GM18517 (cell line): Measurements from ENCODE around the gene SCARF2.
"Not testable (repeated sequence)": the region's sequence is repeated elsewhere in the genome, so short reads cannot be mapped to it uniquely, and the experiment has no call there.

Experiments used
- ATAC-seq: cut with Tn5 transposase; IDR thresholded peaks from one replicate; pipeline ENCODE4 v1.9.1; 2021; ENCODE audit warnings: mild to moderate bottlenecking, moderate library complexity; ENCODE audit not compliant: unreplicated experiment

SCARF2 gene

DNA sequence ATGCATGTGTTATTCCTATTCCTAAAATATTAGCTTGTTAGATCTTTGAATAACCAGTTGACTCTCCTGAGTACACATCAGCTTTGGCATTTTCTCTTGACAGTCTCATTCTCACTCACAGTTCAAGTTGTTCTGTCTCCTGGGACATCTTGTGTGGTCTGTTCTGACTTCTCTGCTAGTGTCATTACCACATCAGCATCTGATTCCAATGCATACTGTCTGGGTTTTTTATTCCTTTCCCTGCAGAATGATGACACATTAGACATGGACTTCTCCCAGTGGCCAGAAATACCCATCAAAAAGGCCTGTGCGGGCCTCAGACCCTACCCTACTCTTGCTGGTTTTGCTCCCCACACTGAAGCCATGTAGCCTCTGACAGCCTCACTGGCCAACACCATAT, 41.0 kb downstream of the SCARF2 start:
- no peak for ATAC-seq

GRCh38 chr22:20395907-20396287, 41.7 kb downstream of the SCARF2 start:
- ATAC-seq: no peak

DNA sequence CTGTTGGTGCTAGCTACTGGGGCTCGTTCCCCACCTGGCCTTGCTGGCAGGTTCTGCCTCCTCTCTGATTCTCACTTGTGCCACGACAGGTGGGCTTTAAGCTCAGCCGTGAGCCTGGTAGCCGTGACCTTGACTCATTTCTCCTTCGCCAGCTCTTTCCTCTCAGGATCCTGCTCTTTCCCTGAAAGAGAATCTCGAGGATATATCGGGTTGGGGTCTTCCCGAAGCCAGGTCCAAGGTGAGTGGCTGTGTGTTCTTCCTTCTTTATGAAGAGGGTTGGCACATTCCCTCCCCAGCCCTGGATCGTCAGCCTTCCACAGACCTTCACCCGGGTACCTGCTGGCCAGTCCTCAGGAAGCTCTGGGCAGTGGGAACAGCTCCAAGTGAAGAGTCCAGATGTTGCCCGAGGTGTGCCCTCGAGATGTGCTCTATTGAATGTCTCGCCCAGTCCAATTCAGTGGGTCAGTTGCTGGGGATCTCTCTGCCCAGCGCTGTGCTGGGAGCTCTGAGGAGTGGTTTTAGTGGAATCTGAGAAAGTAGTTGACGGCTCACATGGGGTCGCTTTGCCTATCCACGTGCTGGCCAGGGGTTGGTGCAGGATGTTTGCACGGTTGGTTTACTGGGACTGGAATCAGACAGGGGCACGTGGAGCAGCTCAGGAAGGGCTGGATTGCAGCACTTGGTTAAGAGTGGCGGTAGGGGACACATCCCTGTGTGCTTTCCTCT, 42.3 kb downstream of the SCARF2 start:
- ATAC-seq: no peak

- ATAC-seq: no peak
Observed at GRCh38 chr22:20393705-20394476, 43.7 kb downstream of the SCARF2 start, which contains the start of gene ZNF74. ZNF74 (plus strand) TSS chr22:20394151; CDS start chr22:20394629, 478 bp downstream.

DNA sequence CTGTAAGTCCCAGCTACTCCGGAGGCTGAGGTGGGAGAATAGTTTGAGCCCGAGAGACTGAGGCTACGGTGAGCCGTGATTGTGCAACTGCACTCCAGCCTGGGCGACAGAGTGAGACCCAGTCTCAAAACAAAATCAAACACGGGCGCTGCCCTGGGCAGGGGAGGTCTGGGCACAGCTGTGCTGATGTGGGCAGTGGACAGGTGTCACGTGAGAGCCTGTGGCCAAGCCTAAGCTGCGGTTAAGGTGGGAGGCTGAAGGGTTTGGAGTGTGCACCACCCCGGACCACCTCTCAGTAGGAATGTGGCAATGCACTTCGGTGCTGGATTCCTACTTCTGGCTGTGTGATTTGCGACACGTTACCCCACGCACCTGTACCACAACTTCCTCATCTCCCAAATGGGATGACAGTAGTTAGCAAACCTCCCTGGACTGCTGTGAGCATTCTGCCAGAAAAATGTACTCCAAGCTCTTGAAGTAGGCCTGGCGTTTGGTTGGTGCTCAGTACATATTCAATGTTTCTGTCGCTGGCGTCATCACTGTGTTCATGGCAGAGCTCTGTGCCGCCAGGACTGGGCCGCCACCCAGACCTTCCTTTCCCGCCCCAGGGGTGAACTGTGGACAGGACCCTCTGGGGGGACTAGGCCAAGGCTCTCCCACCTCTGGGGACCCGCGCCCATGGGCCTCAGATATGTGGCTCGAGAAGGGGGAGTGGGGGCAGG, 44.5 kb downstream of the SCARF2 start:
- ATAC-seq: no peak

GRCh38 chr22:20392365-20392881, 45.2 kb downstream of the SCARF2 start:
- not testable (repeated sequence) for ATAC-seq

- ATAC-seq: no peak
Observed at GRCh38 chr22:20391222-20391621, 46.4 kb downstream of the SCARF2 start.

GRCh38 chr22:20390394-20390907, 47.2 kb downstream of the SCARF2 start:
- ATAC-seq: no peak

GRCh38 chr22:20389288-20389687, 48.3 kb downstream of the SCARF2 start:
- no peak for ATAC-seq

DNA sequence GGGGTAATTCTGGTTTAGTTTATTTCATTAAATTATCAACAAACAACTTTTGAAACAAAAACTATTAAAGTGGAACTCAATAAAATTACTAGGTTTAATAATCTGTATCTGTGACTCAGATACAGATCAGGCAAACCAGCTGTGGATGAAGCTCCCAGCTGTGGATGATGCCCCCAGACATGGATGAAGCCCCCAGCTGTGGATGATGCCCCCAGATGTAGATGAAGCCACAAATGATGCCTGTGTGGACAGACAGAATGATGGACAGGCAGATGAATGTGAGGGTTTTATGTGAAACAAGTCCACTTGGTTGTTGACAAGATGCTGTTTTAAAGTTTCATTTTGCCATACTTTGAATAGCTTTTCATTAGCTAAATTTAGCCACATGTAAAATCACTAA, 49.4 kb downstream of the SCARF2 start:
- ATAC-seq: no peak

DNA sequence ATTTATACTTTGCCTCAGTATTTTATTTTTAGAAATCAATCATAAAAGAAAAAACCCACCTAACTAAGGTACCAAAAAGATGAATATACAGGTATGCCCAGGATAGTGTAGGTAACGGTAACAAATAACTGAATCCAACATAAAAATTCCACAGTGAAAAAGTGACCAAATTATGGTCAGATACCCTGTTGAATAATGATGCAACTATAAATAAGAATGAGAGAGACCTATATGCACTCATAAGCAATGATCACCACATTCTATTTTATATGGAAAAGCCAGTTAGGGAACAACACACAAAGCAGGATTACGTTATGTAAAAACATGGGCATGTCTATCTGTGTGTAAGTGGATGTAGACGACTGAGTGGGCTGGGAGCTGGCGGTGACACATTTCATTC, 50.7 kb downstream of the SCARF2 start:
- no peak for ATAC-seq

DNA sequence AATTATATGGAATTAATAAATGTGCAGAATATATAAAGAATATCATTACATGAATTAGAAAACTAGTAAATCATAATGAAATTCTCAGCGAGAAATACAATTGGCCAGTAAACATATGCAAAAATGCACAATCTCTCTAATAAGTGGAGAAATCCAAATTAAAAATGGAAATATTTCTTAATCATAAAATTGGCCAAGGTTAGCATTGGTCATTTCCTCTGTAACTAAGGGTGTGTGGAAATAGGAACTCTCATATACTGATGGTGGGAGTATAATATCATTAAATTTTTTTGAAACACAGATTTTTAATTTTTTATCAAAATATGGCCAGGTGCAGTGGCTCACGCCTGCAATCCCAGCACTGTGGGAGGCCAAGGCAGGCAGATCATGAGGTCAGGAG, 51.3 kb downstream of the SCARF2 start:
- ATAC-seq: no peak

DNA sequence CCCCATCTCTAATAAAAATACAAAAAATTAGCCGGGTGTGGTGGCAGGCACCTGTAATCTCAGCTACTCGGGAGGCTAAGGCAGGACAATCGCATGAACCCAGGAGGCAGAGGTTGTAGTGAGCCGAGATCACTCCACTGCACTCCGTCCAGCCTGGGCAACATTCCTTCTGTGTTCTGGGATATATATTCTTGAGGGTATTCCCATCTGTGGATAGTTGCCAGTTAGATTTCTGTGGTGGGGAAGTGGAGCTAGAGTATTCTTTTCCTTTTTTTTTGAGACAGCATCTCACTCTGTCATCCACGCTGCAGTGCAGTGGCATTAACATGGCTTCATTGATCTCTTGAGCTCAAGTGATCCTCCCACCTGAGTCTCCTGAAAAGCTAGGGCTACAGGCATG, 52.8 kb downstream of the SCARF2 start:
- ATAC-seq: no peak

DNA sequence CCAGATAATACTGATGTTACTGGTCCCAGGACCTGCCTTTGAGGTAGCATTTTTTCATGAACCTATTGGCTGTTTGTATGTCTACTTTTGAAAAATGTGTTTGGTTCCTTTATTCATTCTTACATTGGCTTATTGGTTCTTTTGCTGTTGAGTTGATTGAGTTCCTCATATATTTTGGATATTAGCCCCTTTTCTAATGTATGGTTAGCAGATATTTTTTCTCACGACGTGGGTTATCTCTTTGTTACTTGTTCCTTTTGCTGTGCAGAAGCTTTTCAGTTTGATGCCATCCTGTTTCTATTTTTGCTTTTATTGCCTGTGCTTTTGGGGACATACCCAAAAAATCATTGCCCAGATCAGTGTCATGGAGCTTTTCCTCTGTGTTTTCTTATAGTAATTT, 53.5 kb downstream of the SCARF2 start:
- ATAC-seq: no peak

DNA sequence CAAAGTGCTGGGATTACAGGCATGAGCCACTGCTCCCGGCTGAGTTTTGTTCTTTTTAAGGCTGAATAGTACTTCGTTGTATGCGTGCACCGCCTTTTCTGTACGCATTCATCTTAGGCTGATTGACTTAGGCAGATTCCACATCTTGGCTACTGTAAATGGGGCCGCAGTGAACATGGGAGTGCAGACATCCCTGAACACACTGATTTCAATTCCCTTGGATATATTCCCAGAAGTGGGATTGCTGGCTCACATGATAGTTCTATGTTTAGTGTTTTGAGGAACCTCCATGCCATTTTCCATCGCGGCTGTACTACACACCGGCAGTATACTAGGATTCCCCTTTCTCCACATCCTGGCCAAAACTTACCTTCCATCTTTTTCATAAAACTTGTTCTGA, 54.1 kb downstream of the SCARF2 start:
- no peak for ATAC-seq

DNA sequence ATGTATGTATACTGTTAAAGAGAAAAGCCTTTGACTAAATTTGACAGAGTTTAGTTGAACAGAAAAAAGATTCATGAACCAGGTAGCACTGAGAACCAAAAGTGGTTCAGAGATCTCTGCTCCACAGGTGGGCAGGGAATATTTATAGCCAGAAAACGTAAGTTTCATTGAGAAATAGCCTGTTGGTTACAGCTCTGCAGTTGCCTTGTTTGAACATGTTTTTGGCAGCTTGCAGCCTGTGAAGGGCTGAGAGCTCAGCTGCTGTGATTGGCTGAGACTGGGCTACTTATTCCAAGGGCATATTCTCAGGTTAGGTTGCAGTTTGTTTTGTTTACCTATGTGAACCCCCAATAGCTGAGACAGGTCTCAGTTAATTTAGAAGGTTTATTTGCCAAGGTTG, 57.1 kb downstream of the SCARF2 start:
- ATAC-seq: no peak

GRCh38 chr22:20378684-20379083, 58.9 kb downstream of the SCARF2 start:
- not testable (repeated sequence) for ATAC-seq

DNA sequence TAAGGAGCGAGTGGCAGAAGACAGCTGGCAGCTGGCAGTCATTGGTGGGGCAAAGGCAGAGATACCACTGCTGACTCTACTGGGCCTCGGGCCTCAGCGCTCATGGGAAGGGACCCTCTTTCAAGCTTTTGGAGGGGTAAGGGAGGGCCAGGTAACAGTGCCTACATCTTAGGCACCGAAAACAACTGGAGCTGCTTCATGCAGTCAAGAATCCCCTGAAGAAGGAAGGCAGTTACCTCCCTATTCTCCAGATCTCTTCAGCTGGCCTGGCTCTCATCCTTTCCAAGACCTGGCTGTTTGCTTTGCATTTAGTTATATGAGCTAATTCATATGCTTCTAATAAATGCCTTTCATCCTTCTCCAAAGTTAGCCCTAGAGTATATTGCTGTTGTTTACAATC, 59.5 kb downstream of the SCARF2 start:
- no peak for ATAC-seq

- ATAC-seq: not testable (repeated sequence)
Observed at GRCh38 chr22:20376983-20377382, 60.6 kb downstream of the SCARF2 start.

- not testable (repeated sequence) for ATAC-seq
Observed at GRCh38 chr22:20376281-20376680, 61.3 kb downstream of the SCARF2 start.
